NCI-H1105 (cell line): ENCODE results near the gene NADK2.

ENCODE experiments used
- DNase-seq: peaks from one replicate; lab custom pipeline; 2025; lab: John Stamatoyannopoulos, UW

NADK2 gene

DNA sequence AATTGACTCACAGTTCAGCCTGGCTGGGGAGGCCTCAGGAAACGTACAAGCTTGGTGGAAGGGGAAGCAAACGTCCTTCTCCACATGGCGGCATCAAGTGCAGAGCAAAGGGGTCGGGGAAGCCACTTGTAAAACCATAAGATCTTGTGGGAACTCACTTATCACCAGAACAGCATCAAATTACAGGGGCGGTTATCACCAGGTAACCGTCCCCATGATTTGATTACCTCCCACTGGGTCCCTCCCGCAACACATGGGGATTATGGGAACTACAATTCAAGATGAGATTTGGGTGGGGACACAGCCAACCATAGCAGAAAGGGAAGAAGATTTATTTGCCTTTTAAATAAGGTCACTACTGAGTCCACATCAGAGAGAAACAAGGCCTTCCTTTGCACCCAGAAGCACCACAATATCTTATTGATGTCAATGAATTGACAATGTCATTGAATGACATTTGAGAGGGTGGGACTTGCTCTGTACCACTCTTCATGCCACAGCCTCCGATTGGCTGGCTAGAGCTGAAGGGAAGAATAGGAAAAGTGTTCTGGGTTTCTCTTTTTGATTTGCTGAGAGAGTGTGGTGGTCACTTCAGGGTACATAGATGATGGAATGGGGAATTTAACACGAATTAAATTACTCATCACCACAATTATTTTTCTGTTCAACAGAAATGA lies 78.8 kb downstream of the NADK2 start:
- DNase-seq = no peak

DNA sequence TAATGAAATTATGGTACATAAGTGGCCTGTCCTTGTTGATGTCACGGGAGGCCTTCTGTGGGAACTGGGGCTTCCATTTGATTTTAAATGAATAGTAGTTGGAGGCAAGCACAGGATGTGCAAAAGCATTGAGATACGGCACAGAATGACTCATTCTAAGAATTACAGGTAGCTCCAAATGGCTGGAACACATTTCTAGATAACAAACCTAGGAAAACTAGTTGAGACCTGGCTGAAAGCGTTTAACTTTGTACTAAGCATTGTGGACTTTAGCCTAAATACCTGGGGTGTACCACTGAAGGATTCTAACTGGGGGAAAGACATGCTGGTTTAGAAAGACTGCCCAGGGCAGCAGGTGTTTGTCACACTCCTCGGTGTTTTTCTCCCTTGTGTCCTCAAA lies 80.4 kb downstream of the NADK2 start:
- no peak for DNase-seq

DNA sequence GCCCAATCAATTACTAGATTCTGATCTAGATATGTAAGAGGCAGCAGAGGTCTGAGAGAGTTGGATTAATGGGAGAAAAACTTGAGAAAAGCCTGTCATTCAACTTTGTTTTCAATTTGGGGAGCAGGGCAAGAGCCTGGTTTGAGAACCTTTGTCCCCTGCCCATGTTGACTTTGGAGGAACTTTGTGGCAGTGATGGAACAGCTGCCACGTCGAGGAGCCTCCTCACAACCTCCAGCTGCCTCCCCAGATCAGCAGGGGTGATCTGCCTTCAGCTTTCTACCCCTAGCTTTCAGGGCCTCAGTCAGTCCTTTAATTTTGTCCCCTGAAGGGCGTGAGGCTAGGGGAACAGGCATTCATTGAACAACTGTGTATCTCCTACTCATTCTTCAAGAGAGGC lies 81.1 kb downstream of the NADK2 start:
- no peak for DNase-seq

- no peak for DNase-seq
Observed at GRCh38 chr5:36158144-36158543, 83.6 kb downstream of the NADK2 start.

DNA sequence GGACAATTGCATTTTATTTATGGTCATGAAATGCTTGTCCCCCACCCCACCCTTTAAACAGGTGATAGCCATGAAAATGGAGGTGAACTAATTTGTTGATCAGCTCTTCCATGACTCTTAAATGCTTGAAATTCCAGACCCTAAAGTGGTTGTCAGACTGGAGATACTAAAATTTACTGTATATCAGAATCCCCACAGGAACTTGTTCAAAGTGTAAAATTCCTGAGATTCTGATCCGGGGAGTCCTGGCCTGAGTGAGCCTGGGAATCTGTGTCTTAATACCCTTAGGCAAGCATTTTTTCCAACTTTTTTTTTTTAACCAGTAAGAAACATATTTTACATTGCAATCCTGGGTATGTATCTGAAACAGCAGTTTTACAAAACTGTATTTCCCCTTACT lies 85.1 kb downstream of the NADK2 start:
- DNase-seq = no peak

DNA sequence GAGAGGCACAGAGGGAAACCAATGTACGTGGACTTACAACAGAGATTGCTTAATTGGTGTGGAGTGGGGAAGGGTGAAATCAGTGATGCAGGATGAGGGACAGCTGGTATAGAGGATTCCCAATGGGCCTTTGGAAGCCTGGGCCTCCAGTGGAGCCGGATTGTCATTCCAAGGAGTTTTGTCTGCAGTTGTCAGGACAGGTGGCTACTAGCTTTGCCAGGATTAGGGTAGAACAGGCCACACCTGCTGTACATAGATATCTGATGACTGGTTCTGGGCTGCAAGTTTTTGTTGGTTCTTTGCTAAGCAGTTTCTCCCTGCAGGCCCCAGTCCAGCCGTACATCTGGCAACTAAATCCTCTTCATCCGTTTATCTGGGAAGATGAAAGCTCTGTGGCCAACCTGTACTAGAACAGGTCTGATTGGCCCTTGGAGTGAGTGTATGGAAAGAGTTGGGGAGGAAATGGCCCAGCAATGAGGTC lies 85.6 kb downstream of the NADK2 start:
- no peak for DNase-seq

DNA sequence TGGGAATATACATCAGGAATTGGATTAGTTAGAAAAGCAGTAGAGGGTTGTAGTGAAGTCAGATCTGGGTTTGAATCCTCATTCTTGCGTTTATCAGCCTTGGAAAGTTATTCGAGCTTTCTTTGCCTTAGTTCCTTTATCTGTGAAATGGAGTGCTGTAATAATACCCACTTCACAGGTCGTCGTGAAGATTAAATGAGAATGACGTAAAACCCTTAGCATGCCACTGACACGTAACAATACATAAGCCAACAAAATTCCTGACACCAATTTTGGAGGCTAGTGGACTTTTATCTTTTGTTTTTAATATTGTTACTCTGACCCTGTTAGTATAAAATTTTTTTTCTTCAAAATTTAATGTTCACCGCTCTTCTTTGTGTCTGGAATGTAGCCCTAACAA lies 86.4 kb downstream of the NADK2 start:
- no peak for DNase-seq

DNA sequence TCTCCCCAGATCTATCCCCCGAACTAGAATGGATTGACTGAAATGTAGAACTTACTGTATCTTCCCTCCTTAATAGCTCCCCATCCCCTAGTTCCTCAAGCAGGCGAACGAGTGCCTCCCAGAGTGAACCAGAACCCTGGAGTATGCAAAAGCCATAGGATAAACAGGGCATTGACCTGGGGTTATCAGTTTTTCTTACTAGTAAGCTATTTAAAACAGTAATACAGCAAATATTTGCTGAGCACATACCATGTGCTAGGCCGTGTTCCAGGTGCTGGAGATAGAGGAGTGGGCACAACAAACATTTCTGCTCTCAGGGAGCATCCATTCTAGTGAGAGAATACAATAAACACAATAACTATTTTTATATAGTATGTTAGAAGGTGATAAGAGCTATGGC lies 88.0 kb downstream of the NADK2 start:
- DNase-seq = no peak

GRCh38 chr5:36153298-36153677 lies 88.4 kb downstream of the NADK2 start:
- no peak for DNase-seq

DNA sequence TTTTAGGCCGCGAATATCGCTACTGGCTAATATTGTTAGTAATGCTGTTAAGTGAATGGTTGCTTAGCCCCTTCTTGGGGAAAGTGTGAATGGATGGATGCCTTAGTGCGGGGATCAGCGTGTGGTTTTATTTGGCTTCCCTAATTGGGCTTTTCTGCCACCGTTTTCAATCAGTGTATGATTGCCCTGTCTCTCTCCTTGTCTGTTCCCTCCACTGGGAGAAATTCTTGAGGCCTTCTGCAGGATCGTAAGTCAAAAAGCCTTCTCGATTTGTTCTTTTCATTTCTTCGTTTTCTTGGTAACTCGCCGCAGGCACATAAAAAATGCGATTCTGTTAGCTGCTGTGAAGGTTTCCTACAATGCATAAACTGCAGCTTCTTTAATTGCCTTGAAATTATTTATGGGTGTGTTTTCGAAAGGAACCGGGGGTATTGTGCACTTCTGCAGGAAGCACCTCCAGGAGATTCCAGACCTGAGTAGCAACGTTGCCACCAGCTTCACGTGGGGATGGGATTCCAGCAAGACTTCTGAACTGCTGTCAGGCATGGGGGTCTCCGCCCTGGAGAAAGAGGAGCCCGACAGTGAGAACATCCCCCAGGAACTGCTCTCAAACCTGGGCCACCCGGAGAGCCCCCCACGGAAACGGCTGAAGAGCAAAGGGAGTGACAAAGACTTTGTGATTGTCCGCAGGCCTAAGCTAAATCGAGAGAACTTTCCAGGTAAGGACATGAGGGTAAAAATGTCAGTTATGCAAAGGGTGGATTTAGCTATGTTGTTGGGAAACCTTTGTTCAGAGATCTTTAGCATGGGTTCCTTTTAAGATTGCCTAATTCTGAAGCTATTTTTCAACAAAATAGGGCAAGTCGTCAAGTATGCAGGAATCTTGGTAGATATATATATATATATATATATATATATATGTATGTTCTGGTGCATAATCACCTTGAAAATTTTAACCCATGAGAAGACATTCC lies 89.1 kb downstream of the NADK2 start:
- DNase-seq = no peak

DNA sequence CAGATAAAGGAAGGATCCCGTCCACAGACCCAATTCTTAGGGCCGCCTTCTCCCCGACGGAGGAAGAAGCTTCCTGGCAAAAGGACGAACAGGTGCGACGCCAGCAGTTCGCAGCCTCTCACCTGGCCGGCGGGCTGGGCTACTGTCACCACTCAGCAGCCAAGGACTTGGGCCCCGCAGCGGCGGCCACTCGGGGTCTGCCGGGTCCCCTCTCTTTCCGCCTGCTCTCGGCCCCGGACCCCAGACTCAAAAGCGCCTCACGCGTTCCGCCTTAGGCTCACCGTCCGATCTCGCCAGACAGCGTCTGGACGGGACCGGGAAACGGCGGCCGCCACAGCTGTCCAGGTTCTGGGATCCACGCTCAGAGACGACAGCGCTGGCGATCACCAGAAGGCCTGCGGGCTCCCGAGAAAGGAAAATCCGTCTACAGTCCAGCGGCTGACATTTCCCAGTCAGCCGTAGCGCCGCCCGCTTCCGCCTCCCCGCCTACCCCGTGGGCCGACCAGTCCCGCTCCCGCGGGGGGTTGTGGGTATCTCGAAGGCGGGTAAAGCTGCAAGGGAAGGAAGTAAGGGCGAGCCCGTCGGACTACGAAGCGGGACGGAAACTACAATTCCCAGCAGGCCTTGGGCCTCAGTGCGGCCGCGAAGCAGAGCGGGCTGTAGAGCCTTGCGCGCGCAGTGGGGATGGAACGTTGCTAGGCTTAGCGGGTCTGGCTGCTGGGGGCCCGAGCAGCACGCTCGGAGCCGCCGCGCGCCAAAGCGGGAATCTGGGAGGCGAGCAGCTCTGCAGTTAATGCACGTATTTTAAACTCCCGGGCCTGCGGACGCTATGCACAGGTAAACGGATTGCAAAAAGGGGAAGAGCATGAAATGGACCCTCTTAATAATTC lies 90.0 kb downstream of the NADK2 start, which contains the start of the genes LMBRD2 and SKP2:
Gene LMBRD2, minus strand, starts transcription at position 454 of the 890 bp plus-strand sequence. CDS start 8,538 bp downstream, outside the sequence.
Gene SKP2, plus strand, starts transcription at position 678 of the 890 bp plus-strand sequence. Its CDS starts 152 bp downstream, at position 830.
- DNase-seq = peak; percentile 98

- DNase-seq = peak; percentile 55
Observed at GRCh38 chr5:36150676-36151433, 90.9 kb downstream of the NADK2 start.

GRCh38 chr5:36147681-36148080 lies 94.0 kb downstream of the NADK2 start:
- no peak for DNase-seq

DNA sequence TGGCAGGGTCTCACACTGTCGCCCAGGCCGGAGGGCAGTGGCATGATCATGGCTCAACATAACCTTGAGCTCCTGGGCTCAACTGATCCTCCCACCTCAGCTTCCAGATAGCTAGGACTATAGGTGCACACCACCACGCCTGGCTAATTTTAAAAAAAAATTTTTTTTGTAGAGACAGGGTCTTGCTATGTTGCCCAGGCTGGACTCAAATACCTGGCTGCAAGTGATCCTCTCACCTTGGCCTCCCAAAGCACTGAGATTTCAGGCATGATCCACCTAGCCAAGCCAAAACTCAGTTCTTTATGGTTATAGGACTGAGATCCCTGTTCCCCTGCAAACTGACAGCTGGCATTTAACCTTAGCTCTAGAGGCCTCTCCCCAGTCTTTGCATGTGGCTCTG lies 95.3 kb downstream of the NADK2 start:
- DNase-seq = no peak

DNA sequence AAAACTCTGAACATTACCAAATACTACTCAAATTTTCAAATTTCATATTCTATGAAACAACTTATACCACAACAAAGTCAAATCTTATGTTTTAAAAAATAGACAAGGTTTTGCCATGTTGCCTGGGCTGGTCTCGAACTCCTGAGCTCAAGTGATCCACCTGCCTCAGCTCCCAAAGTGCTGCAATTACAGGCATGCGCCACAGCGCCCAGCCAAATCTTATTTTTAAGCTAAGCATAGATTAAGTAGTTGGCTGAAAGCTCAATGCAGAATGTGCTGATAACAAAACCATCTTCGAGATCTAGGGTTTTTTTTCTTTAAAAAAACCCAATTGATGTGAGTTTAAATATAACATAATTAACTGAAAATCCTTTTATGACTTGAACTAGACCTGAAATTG lies 96.4 kb downstream of the NADK2 start:
- DNase-seq = no peak
